GM12875 (cell line): ENCODE data around the gene LITAF.
"Not testable (repeated sequence)": the region's sequence is repeated elsewhere in the genome, so short reads cannot be mapped to it uniquely, and the experiment has no call there.

Source experiments
- H3K4me3 ChIP-seq: one replicate; pipeline ENCODE4 v1.5.1; 2011; ENCODE audit warnings: low read depth, low read length, control low read depth
- TF ChIP-seq, protein P1 (sequence below): IDR thresholded peaks from 2 replicates; pipeline ENCODE4 v1.5.1; 2011; ENCODE audit warnings: low read depth, mild to moderate bottlenecking, control low read depth, inconsistent platforms, low read length, moderate library complexity, borderline replicate concordance; ENCODE audit not compliant: insufficient read depth

The LITAF gene

DNA sequence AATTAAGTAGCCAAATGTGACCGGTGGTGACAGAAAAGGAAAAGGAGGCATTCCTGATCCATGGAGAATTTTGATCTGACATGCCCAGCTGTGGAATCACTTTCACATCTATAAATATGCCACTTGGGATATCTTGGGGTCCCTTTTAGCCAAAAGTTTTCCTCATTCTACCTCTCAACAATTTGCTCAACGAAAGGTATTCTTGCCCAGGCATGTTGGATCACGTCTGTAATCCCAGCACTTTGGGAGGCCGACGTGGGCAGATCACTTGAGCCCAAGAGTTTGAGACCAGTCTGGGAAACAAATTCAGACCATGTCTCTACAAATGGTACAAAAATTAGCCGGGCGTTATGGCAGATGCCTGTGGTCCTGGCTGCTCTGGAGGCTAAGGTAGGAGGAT, 24.3 kb downstream of the LITAF start:
- TF ChIP-seq, protein P1, sequence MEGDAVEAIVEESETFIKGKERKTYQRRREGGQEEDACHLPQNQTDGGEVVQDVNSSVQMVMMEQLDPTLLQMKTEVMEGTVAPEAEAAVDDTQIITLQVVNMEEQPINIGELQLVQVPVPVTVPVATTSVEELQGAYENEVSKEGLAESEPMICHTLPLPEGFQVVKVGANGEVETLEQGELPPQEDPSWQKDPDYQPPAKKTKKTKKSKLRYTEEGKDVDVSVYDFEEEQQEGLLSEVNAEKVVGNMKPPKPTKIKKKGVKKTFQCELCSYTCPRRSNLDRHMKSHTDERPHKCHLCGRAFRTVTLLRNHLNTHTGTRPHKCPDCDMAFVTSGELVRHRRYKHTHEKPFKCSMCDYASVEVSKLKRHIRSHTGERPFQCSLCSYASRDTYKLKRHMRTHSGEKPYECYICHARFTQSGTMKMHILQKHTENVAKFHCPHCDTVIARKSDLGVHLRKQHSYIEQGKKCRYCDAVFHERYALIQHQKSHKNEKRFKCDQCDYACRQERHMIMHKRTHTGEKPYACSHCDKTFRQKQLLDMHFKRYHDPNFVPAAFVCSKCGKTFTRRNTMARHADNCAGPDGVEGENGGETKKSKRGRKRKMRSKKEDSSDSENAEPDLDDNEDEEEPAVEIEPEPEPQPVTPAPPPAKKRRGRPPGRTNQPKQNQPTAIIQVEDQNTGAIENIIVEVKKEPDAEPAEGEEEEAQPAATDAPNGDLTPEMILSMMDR, result no peak

DNA sequence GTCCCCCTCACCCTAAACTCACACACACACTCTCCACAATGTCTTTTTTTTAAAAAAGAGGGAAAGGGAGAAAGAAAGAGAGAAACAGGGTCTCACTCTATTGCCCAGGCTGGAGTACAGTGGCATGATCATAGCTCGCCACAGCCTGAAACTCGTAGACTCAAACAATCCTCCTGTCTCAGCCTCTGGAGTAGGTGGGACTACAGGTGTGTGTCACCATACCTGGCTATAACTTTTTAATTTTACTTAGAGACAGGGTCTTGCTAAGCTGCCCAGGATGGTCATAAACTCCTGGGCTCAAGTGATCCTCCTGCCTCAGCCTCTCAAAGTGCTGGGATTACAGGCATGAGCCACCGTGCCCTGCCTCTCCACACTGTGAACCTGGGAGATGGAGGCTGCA, 24.9 kb downstream of the LITAF start:
- TF ChIP-seq, protein P1, result no peak

More for the DNA sequence above, 24.3 kb downstream of the LITAF start:
- no peak overlapping the region for H3K4me3 ChIP-seq

DNA sequence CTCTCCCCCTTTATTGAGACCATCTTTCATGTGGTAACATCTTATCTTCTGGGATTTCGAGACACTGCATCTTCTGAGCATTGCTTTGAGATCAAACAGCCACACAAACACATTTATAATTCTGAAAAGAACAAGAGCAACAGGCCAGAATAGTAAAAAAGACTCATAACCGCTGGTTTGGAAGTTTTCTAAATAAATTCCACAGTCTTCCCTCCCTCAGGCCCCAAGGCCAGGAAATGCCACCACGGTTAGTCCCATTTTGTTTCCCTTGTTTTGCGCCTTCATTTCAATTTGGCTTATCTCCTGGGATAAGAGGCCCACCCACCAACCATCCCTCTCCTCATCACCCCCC, 25.3 kb downstream of the LITAF start:
- TF ChIP-seq, protein P1, result no peak
- H3K4me3 ChIP-seq, result no peak overlapping the region

More for the DNA sequence above, 24.9 kb downstream of the LITAF start:
- no peak overlapping the region for H3K4me3 ChIP-seq

GRCh38 chr16:11560701-11561453, 25.8 kb downstream of the LITAF start:
- H3K4me3 ChIP-seq, result no peak overlapping the region
- TF ChIP-seq, protein P1, result no peak

- not testable (repeated sequence) for H3K4me3 ChIP-seq
Observed at GRCh38 chr16:11558308-11558823, 28.4 kb downstream of the LITAF start.

GRCh38 chr16:11557801-11558200, 28.9 kb downstream of the LITAF start:
- TF ChIP-seq, protein P1, result no peak
- H3K4me3 ChIP-seq, result no peak overlapping the region

GRCh38 chr16:11556945-11557720, 29.6 kb downstream of the LITAF start:
- TF ChIP-seq, protein P1, result no peak
- no peak overlapping the region for H3K4me3 ChIP-seq
